ENCODE data around the gene FBXW10B. TPM values are rescaled to one million over a fixed set of nuclear protein-coding genes. Genes with fewer than 3 reads are reported as not detected.
"Not testable (repeated sequence)": the region's sequence is repeated elsewhere in the genome, so short reads cannot be mapped to it uniquely, and the experiment has no call there.

FBXW10B gene
- total RNA-seq, 4 donors from 2014 or later, result 0.25 to 3.1 (median 1.5) TPM

- H3K4me3 ChIP-seq (ENCODE audit: low read depth, poor library complexity, severe bottlenecking); intact Hi-C loops (cut with DNase I; ENCODE audit: low total_unique reads): not testable (repeated sequence)
- 100% methylated on average over 2 of the region's 4 CpGs for WGBS, 2 donors
- peak in 1 of 2 donors; percentile 25 for DNase-seq (ENCODE audit: low spot score in 2 of 2)
Observed at GRCh38 chr17:15642014-15642413, 22.5 kb upstream of the FBXW10B start.

GRCh38 chr17:15630930-15631453 lies 11.5 kb upstream of the FBXW10B start:
- intact Hi-C loops (cut with DNase I; ENCODE audit: low total_unique reads); H3K4me3 ChIP-seq (ENCODE audit: low read depth, poor library complexity, severe bottlenecking); DNase-seq (ENCODE audit: low spot score in 2 of 2): not testable (repeated sequence)
- 90 to 92% methylated on average over 2 of the region's 2 CpGs for WGBS, 2 donors

- DNase-seq (ENCODE audit: low spot score in 2 of 2), result peak in 1 of 2 donors; percentile 1
- intact Hi-C loops (cut with DNase I; ENCODE audit: low total_unique reads); H3K4me3 ChIP-seq (ENCODE audit: low read depth, poor library complexity, severe bottlenecking): not testable (repeated sequence)
- 94 to 95% methylated on average over 7 of the region's 7 CpGs for WGBS, 2 donors
Observed at GRCh38 chr17:15629991-15630390, 10.5 kb upstream of the FBXW10B start.

- intact Hi-C loops (cut with DNase I; ENCODE audit: low total_unique reads), result not testable (repeated sequence)
- 76 to 79% methylated on average over 3 of the region's 3 CpGs for WGBS, 2 donors
Observed at GRCh38 chr17:15623661-15624209, 4.2 kb upstream of the FBXW10B start.

GRCh38 chr17:15623255-15623654 lies 3.8 kb upstream of the FBXW10B start:
- DNase-seq (ENCODE audit: low spot score in 2 of 2), result peak in 1 of 2 donors; percentile 31
- WGBS, 2 donors, result 81 to 92% methylated on average over 3 of the region's 4 CpGs
- H3K4me3 ChIP-seq (ENCODE audit: low read depth, poor library complexity, severe bottlenecking); intact Hi-C loops (cut with DNase I; ENCODE audit: low total_unique reads): not testable (repeated sequence)

More at GRCh38 chr17:15623661-15624209, 4.2 kb upstream of the FBXW10B start:
- DNase-seq (ENCODE audit: low spot score in 2 of 2); H3K4me3 ChIP-seq (ENCODE audit: low read depth, poor library complexity, severe bottlenecking): not testable (repeated sequence)

- DNase-seq (ENCODE audit: low spot score in 2 of 2); H3K4me3 ChIP-seq (ENCODE audit: low read depth, poor library complexity, severe bottlenecking); intact Hi-C loops (cut with DNase I; ENCODE audit: low total_unique reads): not testable (repeated sequence)
- WGBS, 2 donors, result 67 to 85% methylated on average over 3 to 5 of the region's 8 CpGs
Observed at GRCh38 chr17:15622124-15622523, 2.6 kb upstream of the FBXW10B start.

GRCh38 chr17:15616828-15617227 lies 2.7 kb downstream of the FBXW10B start:
- WGBS, 2 donors, result 75 to 79% methylated on average over 3 to 4 of the region's 4 CpGs
- H3K4me3 ChIP-seq (ENCODE audit: low read depth, poor library complexity, severe bottlenecking); intact Hi-C loops (cut with DNase I; ENCODE audit: low total_unique reads): not testable (repeated sequence)

GRCh38 chr17:15615850-15616249 lies 3.7 kb downstream of the FBXW10B start:
- intact Hi-C loops (cut with DNase I; ENCODE audit: low total_unique reads); DNase-seq (ENCODE audit: low spot score in 2 of 2); H3K4me3 ChIP-seq (ENCODE audit: low read depth, poor library complexity, severe bottlenecking): not testable (repeated sequence)
- WGBS, 2 donors, result 70 to 71% methylated on average over 6 of the region's 6 CpGs

More at GRCh38 chr17:15616828-15617227, 2.7 kb downstream of the FBXW10B start:
- DNase-seq (ENCODE audit: low spot score in 2 of 2), result not testable (repeated sequence)

- not testable (repeated sequence) for H3K4me3 ChIP-seq (ENCODE audit: low read depth, poor library complexity, severe bottlenecking)
Observed at GRCh38 chr17:15613111-15613510, 6.4 kb downstream of the FBXW10B start.

GRCh38 chr17:15592960-15593359 lies 26.5 kb downstream of the FBXW10B start:
- H3K4me3 ChIP-seq (ENCODE audit: low read depth, poor library complexity, severe bottlenecking); intact Hi-C loops (cut with DNase I; ENCODE audit: low total_unique reads); DNase-seq (ENCODE audit: low spot score in 2 of 2): not testable (repeated sequence)
- WGBS, 2 donors, result 74 to 94% methylated on average over 2 to 8 of the region's 8 CpGs

More at GRCh38 chr17:15613111-15613510, 6.4 kb downstream of the FBXW10B start:
- intact Hi-C loops (cut with DNase I; ENCODE audit: low total_unique reads); DNase-seq (ENCODE audit: low spot score in 2 of 2): not testable (repeated sequence)
- 93% methylated on average over 1 of the region's 1 CpG; no CpG with 5 or more reads in 1 of the 2 donors for WGBS, 2 donors

- WGBS, 2 donors, result 66% methylated on average over 5 of the region's 5 CpGs
- DNase-seq (ENCODE audit: low spot score in 2 of 2); intact Hi-C loops (cut with DNase I; ENCODE audit: low total_unique reads); H3K4me3 ChIP-seq (ENCODE audit: low read depth, poor library complexity, severe bottlenecking): not testable (repeated sequence)
Observed at GRCh38 chr17:15591986-15592385, 27.5 kb downstream of the FBXW10B start.

GRCh38 chr17:15590844-15591243 lies 28.7 kb downstream of the FBXW10B start:
- WGBS, 2 donors, result 86% methylated on average over 1 of the region's 1 CpG
- intact Hi-C loops (cut with DNase I; ENCODE audit: low total_unique reads), result not testable (repeated sequence)

GRCh38 chr17:15589544-15590536 lies 29.7 kb downstream of the FBXW10B start:
- DNase-seq (ENCODE audit: low spot score in 2 of 2); H3K4me3 ChIP-seq (ENCODE audit: low read depth, poor library complexity, severe bottlenecking); intact Hi-C loops (cut with DNase I; ENCODE audit: low total_unique reads): not testable (repeated sequence)
- WGBS, 2 donors, result 52 to 72% methylated on average over 13 to 15 of the region's 17 CpGs

More at GRCh38 chr17:15590844-15591243, 28.7 kb downstream of the FBXW10B start:
- not testable (repeated sequence) for DNase-seq (ENCODE audit: low spot score in 2 of 2); H3K4me3 ChIP-seq (ENCODE audit: low read depth, poor library complexity, severe bottlenecking)

- intact Hi-C loops (cut with DNase I; ENCODE audit: low total_unique reads); DNase-seq (ENCODE audit: low spot score in 2 of 2); H3K4me3 ChIP-seq (ENCODE audit: low read depth, poor library complexity, severe bottlenecking): not testable (repeated sequence)
- 90 to 95% methylated on average over 8 of the region's 8 CpGs for WGBS, 2 donors
Observed at GRCh38 chr17:15588017-15588416, 31.5 kb downstream of the FBXW10B start.

- DNase-seq (ENCODE audit: low spot score in 2 of 2); intact Hi-C loops (cut with DNase I; ENCODE audit: low total_unique reads); H3K4me3 ChIP-seq (ENCODE audit: low read depth, poor library complexity, severe bottlenecking): not testable (repeated sequence)
- 78 to 100% methylated on average over 2 of the region's 5 CpGs for WGBS, 2 donors
Observed at GRCh38 chr17:15583313-15583712, 36.2 kb downstream of the FBXW10B start.
